Neural progenitor cell (in vitro differentiated cells): ENCODE results near the gene RHCG.

Experiments
- EZH2phosphoT487 ChIP-seq: fragments of 200-600 bp; sonication (generic); IDR thresholded peaks from 2 replicates; pipeline ENCODE4 v1.6.1; 2017; ENCODE audit warnings: antibody characterized with exemption
- TF ChIP-seq, protein P1 (sequence below): fragments of 200-600 bp; sonication (generic); IDR thresholded peaks from 2 replicates; pipeline ENCODE4 v1.5.1; 2017; ENCODE audit warnings: antibody characterized with exemption, mild to moderate bottlenecking

DNA sequence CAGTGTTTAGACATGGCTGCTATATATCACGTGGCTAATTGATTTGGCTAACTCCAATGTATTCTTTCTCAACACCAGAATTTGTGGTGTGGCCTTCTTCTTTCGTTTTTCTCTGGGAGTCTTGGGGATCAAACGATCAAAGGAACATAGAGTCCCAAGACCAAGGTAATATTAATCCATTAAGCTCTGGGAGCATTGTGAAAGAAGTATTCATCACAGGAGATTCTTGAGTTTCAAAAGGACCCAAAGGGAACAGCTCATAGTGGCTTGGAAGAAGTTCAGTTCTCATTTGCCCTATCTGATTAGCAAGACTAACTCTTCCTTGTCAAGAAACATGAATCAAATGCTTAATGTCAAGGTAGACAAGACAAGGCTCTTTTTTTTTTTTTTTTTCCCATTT, 46.0 kb upstream of the RHCG start:
- TF ChIP-seq, protein P1, sequence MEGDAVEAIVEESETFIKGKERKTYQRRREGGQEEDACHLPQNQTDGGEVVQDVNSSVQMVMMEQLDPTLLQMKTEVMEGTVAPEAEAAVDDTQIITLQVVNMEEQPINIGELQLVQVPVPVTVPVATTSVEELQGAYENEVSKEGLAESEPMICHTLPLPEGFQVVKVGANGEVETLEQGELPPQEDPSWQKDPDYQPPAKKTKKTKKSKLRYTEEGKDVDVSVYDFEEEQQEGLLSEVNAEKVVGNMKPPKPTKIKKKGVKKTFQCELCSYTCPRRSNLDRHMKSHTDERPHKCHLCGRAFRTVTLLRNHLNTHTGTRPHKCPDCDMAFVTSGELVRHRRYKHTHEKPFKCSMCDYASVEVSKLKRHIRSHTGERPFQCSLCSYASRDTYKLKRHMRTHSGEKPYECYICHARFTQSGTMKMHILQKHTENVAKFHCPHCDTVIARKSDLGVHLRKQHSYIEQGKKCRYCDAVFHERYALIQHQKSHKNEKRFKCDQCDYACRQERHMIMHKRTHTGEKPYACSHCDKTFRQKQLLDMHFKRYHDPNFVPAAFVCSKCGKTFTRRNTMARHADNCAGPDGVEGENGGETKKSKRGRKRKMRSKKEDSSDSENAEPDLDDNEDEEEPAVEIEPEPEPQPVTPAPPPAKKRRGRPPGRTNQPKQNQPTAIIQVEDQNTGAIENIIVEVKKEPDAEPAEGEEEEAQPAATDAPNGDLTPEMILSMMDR: no peak
- TF ChIP-seq EZH2phosphoT487: no peak
